GM18526 (cell line): Measurements from ENCODE around the gene BYSL.

Experiments
- POLR2A ChIP-seq: IDR thresholded peaks from 3 replicates; pipeline ENCODE4 v1.6.1; 2011; ENCODE audit not compliant: insufficient read length; ENCODE audit errors: extremely low read depth

Gene BYSL

GRCh38 chr6:41936073-41936837, 15.0 kb downstream of the BYSL start:
- no peak for TF ChIP-seq POLR2A

- no peak for TF ChIP-seq POLR2A
Observed at GRCh38 chr6:41937472-41937860, 16.2 kb downstream of the BYSL start.

- no peak for TF ChIP-seq POLR2A
Observed at GRCh38 chr6:41937861-41938574, 16.7 kb downstream of the BYSL start.

- no peak for TF ChIP-seq POLR2A
Observed at GRCh38 chr6:41938590-41939175, 17.4 kb downstream of the BYSL start.

GRCh38 chr6:41939176-41939847, 18.0 kb downstream of the BYSL start:
- TF ChIP-seq POLR2A = no peak

GRCh38 chr6:41939848-41940758, 18.8 kb downstream of the BYSL start:
- TF ChIP-seq POLR2A = no peak

- TF ChIP-seq POLR2A = no peak
Observed at GRCh38 chr6:41940759-41941279, 19.5 kb downstream of the BYSL start.

- TF ChIP-seq POLR2A = peak; percentile 51
Observed at GRCh38 chr6:41941280-41942066, 20.2 kb downstream of the BYSL start, which contains the start of gene CCND3. Gene CCND3, minus strand, starts transcription at chr6:41941808. Its CDS starts 159 bp downstream, at chr6:41941649.

- TF ChIP-seq POLR2A = no peak
Observed at GRCh38 chr6:41942067-41942851, 21.0 kb downstream of the BYSL start.

- no peak for TF ChIP-seq POLR2A
Observed at GRCh38 chr6:41943456-41943855, 22.2 kb downstream of the BYSL start.

GRCh38 chr6:41947581-41948220, 26.4 kb downstream of the BYSL start:
- TF ChIP-seq POLR2A = no peak

GRCh38 chr6:41954668-41955067, 33.4 kb downstream of the BYSL start:
- TF ChIP-seq POLR2A = no peak
